MCF 10A (cell line): ENCODE data around the gene GLT1D1. TPM values are rescaled to one million over a fixed set of nuclear protein-coding genes. Genes with fewer than 3 reads are reported as not detected.

Source experiments
- BruUV-seq: library from RNA; stranded (reverse); fragments of 400-500 nt; replicated peaks from 2 replicates; lab custom pipeline; 2021; lab: Mats Ljungman, UMichigan
- CTCF ChIA-PET: fragments of 300-600 bp; sonication (Branson Sonifier 250); formaldehyde crosslinking; extraction: SDS; loops from one replicate; lab custom pipeline; 2021; ENCODE audit warnings: antibody characterized with exemption, inconsistent platforms; lab: Yijun Ruan, JAX
- POLR2A ChIA-PET: fragments of 300-600, 350-650 bp; sonication (Branson Sonifier 250); formaldehyde crosslinking; extraction: SDS; loops from one replicate; lab custom pipeline; 2020; ENCODE audit warnings: antibody characterized with exemption, inconsistent platforms; lab: Yijun Ruan, JAX
- DNase-seq: peaks from one replicate; pipeline ENCODE4 v3.0.0-alpha.2; 2018; ENCODE audit not compliant: unreplicated experiment
- H3K27ac Mint-ChIP-seq: one replicate; pipeline ENCODE4 v1.8.0; 2022; ENCODE audit warnings: mild to moderate bottlenecking, low read depth, mixed read lengths; ENCODE audit not compliant: unreplicated experiment
- H3K27me3 Mint-ChIP-seq: one replicate; pipeline ENCODE4 v1.8.0; 2022; ENCODE audit warnings: mixed read lengths; ENCODE audit not compliant: insufficient read depth, unreplicated experiment
- H3K36me3 Mint-ChIP-seq: one replicate; pipeline ENCODE4 v1.8.0; 2022; ENCODE audit warnings: mild to moderate bottlenecking, moderate library complexity, mixed read lengths; ENCODE audit not compliant: insufficient read depth, unreplicated experiment
- H3K4me1 Mint-ChIP-seq: one replicate; pipeline ENCODE4 v1.8.0; 2022; ENCODE audit warnings: mixed read lengths; ENCODE audit not compliant: insufficient read depth, unreplicated experiment
- H3K4me3 Mint-ChIP-seq: one replicate; pipeline ENCODE4 v1.8.0; 2022; ENCODE audit warnings: mild to moderate bottlenecking, moderate library complexity, mixed read lengths; ENCODE audit not compliant: unreplicated experiment
- H3K9me3 Mint-ChIP-seq: one replicate; pipeline ENCODE4 v1.8.0; 2022; ENCODE audit warnings: mixed read lengths; ENCODE audit not compliant: unreplicated experiment
- intact Hi-C: fragments of 100-400 bp; cut with micrococcal nuclease; formaldehyde crosslinking; loops from 2 replicates; pipeline ENCODE4 v1.14.1; 2022
- total RNA-seq: library from RNA; stranded (reverse); gene quantifications from 2 replicates; pipeline ENCODE4 v1.2.3, GENCODE V29; 2022
- TF ChIP-seq, protein P1 (sequence below): fragments of 200-600 bp; IDR thresholded peaks from one replicate; pipeline ENCODE4 v1.8.0; 2022; ENCODE audit warnings: antibody characterized with exemption, mild to moderate bottlenecking; ENCODE audit not compliant: unreplicated experiment

Gene GLT1D1
- total RNA-seq, 1 experiment from 2014 or later, result not detected

DNA sequence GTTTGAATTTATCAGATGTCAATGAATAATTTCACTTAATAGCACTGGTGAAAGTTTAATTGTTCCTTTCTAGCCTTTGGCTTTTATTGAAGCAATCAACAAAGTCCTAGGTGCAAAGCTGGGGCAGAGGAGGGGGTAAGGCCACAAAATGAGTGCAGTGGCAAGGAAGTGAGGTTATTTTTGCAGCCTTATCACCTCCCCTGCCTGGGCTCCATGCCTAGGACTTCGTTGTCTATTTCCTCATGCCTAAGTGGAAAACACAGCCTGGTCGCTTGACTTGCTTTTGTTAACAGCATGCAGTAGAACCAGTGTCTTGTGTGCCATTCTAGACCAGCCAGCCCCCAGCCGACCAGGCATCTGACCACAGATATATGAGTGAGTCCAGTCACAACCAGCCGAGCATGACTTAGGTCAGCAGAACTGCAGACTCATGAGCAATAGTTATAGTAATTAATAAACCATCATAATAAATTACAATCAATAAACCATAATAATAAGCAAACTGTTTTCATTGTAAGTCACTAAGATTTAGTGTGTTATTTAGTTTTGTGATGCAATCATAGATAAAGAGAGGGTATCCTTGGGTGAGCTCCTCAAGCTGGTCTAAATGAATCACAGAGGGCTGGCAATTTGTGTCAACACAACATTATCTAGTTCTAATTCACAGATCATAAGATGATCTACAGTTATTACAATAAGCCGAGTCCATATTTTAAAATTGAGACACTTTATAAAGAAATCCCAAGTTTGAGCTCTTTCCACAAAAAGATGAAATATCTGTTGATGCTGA lies 156.8 kb downstream of the GLT1D1 start:
- H3K27me3 Mint-ChIP-seq, result no peaks in the 10 kb centered on the region
- no peak for DNase-seq
- ChIA-PET CTCF (interaction anchor here (0.6 kb wide), 1 partner anchor 225 kb away, joined by 3 read pairs; no protein-coding TSS in a partner anchor), POLR2A (interaction anchor here (0.7 to 1.2 kb wide), 2 partner anchors 9 to 17 kb away, joined by 3 read pairs; no protein-coding TSS in a partner anchor)
- H3K27ac Mint-ChIP-seq, result no peak overlapping the region
- intact Hi-C loops, result no loop called here
- peaks cover 29% of the 10 kb centered on the region for H3K9me3 Mint-ChIP-seq
- no peaks in the 10 kb centered on the region for H3K36me3 Mint-ChIP-seq
- no peak overlapping the region for H3K4me3 Mint-ChIP-seq
- no peaks in the 10 kb centered on the region for H3K4me1 Mint-ChIP-seq
- no TSS peak for BruUV-seq
- TF ChIP-seq, protein P1, sequence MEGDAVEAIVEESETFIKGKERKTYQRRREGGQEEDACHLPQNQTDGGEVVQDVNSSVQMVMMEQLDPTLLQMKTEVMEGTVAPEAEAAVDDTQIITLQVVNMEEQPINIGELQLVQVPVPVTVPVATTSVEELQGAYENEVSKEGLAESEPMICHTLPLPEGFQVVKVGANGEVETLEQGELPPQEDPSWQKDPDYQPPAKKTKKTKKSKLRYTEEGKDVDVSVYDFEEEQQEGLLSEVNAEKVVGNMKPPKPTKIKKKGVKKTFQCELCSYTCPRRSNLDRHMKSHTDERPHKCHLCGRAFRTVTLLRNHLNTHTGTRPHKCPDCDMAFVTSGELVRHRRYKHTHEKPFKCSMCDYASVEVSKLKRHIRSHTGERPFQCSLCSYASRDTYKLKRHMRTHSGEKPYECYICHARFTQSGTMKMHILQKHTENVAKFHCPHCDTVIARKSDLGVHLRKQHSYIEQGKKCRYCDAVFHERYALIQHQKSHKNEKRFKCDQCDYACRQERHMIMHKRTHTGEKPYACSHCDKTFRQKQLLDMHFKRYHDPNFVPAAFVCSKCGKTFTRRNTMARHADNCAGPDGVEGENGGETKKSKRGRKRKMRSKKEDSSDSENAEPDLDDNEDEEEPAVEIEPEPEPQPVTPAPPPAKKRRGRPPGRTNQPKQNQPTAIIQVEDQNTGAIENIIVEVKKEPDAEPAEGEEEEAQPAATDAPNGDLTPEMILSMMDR, result no peak

DNA sequence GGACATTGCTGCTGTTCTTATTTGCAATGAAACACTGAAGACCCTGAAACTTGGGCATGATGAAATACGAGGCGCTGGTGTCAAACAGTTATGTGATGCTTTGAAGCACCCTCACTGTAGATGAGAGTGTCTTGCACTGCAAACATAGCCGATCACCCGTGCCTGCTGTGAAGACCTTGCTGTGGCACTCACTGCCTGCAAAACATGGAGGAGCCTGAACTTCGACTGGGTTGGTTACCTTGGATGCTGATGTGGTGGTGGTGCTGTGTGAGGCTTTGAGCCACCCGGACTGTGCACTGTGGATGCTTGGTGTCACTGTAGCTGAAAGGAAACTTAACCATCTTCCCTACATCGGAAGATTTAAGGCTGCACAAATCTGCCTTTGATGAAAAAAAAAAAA lies 162.9 kb downstream of the GLT1D1 start:
- DNase-seq, result no peak
- Mint-ChIP-seq H3K4me1 (no peaks in the 10 kb centered on the region), H3K4me3 (no peak overlapping the region), H3K27me3 (no peaks in the 10 kb centered on the region), H3K36me3 (peaks cover 4% of the 10 kb centered on the region), H3K27ac (no peak overlapping the region), H3K9me3 (peaks cover 24% of the 10 kb centered on the region)
- ChIA-PET CTCF (no interaction called here), POLR2A (no interaction called here)
- intact Hi-C loops, result no loop called here
- TF ChIP-seq, protein P1, result no peak
- BruUV-seq, result no TSS peak

DNA sequence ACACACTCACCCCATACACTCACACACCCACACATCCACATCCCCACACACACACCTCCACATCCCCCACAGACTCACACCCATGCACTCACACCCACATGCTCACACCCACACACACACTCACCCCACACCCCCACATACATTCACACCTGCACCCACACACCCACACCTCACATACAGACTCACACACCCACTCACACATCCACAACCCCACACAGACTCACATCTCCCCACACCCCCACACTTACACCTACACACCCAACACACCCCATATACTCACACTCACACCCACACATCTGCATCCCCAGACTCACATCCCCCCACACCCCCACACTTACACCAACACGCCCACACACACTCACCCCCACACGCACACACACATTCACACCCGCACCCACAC lies 171.8 kb downstream of the GLT1D1 start:
- POLR2A ChIA-PET, result no interaction called here
- Mint-ChIP-seq H3K27me3 (no peaks in the 10 kb centered on the region), H3K27ac (no peak overlapping the region), H3K4me1 (no peaks in the 10 kb centered on the region), H3K9me3 (peaks cover 19% of the 10 kb centered on the region), H3K36me3 (no peaks in the 10 kb centered on the region), H3K4me3 (no peak overlapping the region)
- TF ChIP-seq, protein P1, result no peak
- BruUV-seq, result no TSS peak
- DNase-seq, result no peak
- CTCF ChIA-PET, result no interaction called here
- intact Hi-C loops, result no loop called here

DNA sequence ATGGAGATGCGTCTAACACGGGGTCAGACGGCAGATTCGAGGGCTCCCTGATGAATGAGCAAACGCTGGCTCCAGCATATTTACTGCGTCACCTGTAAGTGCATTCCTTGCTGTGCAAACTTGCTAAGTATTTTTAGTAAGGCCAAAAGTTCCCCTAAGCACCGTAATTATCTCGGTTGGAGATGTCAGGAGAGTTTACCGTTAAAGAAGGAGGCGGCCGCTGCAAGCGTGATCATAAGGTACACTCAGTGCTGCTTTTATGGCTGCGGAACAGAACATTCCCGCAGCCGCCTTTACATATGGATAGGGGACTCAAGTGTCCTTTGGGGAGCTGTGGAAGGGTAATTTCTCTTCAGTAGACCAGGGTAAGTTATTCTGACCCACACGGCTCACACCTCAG lies 175.6 kb downstream of the GLT1D1 start:
- Mint-ChIP-seq H3K36me3 (no peaks in the 10 kb centered on the region), H3K4me3 (no peak overlapping the region), H3K27ac (no peak overlapping the region), H3K9me3 (peaks cover 19% of the 10 kb centered on the region), H3K4me1 (no peaks in the 10 kb centered on the region), H3K27me3 (no peaks in the 10 kb centered on the region)
- ChIA-PET CTCF (no interaction called here), POLR2A (no interaction called here)
- DNase-seq, result no peak
- intact Hi-C loops, result no loop called here
- BruUV-seq, result no TSS peak
- TF ChIP-seq, protein P1, result no peak

Other genes starting within 250 kb of the GLT1D1 start
- 29.2 and 32.0 TPM in 2 replicates for gene SLC15A4, start 29.5 kb upstream of the GLT1D1 start, total RNA-seq